GM12878 (cell line): ENCODE data around the gene MTHFD2. TPM values are rescaled to one million over a fixed set of nuclear protein-coding genes. Genes with fewer than 3 reads are reported as not detected.

Source experiments
- BACH1 ChIP-seq: fragments of 450-650 bp; IDR thresholded peaks from 2 replicates; pipeline ENCODE4 v1.6.1; 2017; ENCODE audit warnings: mild to moderate bottlenecking, borderline replicate concordance
- CBX5 ChIP-seq: sonication (generic); IDR thresholded peaks from 2 replicates; pipeline ENCODE4 v1.6.1; 2016; ENCODE audit warnings: low read depth, moderate library complexity, mild to moderate bottlenecking, inconsistent platforms
- CHD2 ChIP-seq: IDR thresholded peaks from 2 replicates; pipeline ENCODE4 v1.6.1; 2011; ENCODE audit warnings: low read depth, low read length, improper control_type of control experiment, borderline replicate concordance
- EGR1 ChIP-seq, 2 experiments: IDR thresholded peaks; 1 replicate in 1 of 2; 2 replicates in 1 of 2; pipeline ENCODE4 v1.6.1; 2011 to 2012; ENCODE audit warnings: low read depth in 2 of 2, low read length in 2 of 2, borderline replicate concordance in 1 of 2, mild to moderate bottlenecking in 1 of 2, moderate library complexity in 1 of 2
- HCFC1 ChIP-seq: fragments of 150-350 bp; IDR thresholded peaks from 2 replicates; pipeline ENCODE4 v1.6.1; 2014; ENCODE audit warnings: low read length
- HDGF ChIP-seq: fragments of 450-650 bp; IDR thresholded peaks from 2 replicates; pipeline ENCODE4 v1.6.1; 2016; ENCODE audit warnings: antibody characterized with exemption
- PAX8 ChIP-seq: fragments of 450-650 bp; IDR thresholded peaks from 2 replicates; pipeline ENCODE4 v1.6.1; 2017; ENCODE audit warnings: mild to moderate bottlenecking, moderate library complexity
- PML ChIP-seq: IDR thresholded peaks from 2 replicates; pipeline ENCODE4 v1.6.1; 2012; ENCODE audit warnings: low read length, inconsistent platforms
- POLR2A ChIP-seq: IDR thresholded peaks from 2 replicates; pipeline ENCODE4 v1.6.1; 2011; ENCODE audit warnings: low read depth, mild to moderate bottlenecking, low read length
- POLR2AphosphoS2 ChIP-seq: IDR thresholded peaks from 2 replicates; pipeline ENCODE4 v1.6.1; 2011; ENCODE audit warnings: low read depth, mild to moderate bottlenecking, low read length, improper control_type of control experiment, moderate library complexity
- POU2F2 ChIP-seq: IDR thresholded peaks from 3 replicates; pipeline ENCODE4 v1.6.1; 2011; ENCODE audit warnings: low read depth, mild to moderate bottlenecking, low read length, borderline replicate concordance
- SMAD1 ChIP-seq: fragments of 450-650 bp; IDR thresholded peaks from 2 replicates; pipeline ENCODE4 v1.6.1; 2018; ENCODE audit warnings: mild to moderate bottlenecking, low read depth; ENCODE audit not compliant: partially characterized antibody
- STAT3 ChIP-seq: IDR thresholded peaks from 2 replicates; pipeline ENCODE4 v1.6.1; 2011; ENCODE audit warnings: low read depth, low read length, improper control_type of control experiment
- ZBED1 ChIP-seq: IDR thresholded peaks from 2 replicates; pipeline ENCODE4 v1.6.1; 2016; ENCODE audit warnings: borderline replicate concordance
- ZNF24 ChIP-seq: fragments of 450-650 bp; IDR thresholded peaks from 2 replicates; pipeline ENCODE4 v1.6.1; 2017; ENCODE audit warnings: antibody characterized with exemption, mild to moderate bottlenecking
- ZNF274 ChIP-seq: IDR thresholded peaks from one replicate; pipeline ENCODE4 v1.8.0; 2011; ENCODE audit not compliant: insufficient read length, insufficient read depth
- polyA plus RNA-seq, 11 experiments: library from polyadenylated mRNA; depleted of rRNA in 4 of 11; unstranded in 6 of 11; stranded (reverse) in 5 of 11; fragments of >200 nt; fragmentation: Nextera tagmentation in 4 of 11; fragmentation: Illumina TruSeq in 1 of 11; extraction: Ambion mirVana in 4 of 11; extraction: Trizol in 1 of 11; gene quantifications; 1 replicate in 1 of 11; 2 replicates in 10 of 11; pipeline versions ENCODE4 v1.2.1 to v1.2.3, GENCODE V29; 2011 to 2016; ENCODE audit warnings: inconsistent platforms in 2 of 11, missing spikeins in 2 of 11, low read depth in 1 of 11
- total RNA-seq, 4 experiments: library from RNA; depleted of rRNA in 3 of 4; stranded (reverse); fragments of >200 nt in 3 of 4; fragmentation: Illumina TruSeq in 1 of 4; extraction: Trizol in 1 of 4; gene quantifications; 2 replicates each; pipeline versions ENCODE4 v1.2.1 to v1.2.3, GENCODE V29; 2013 to 2021
- TF ChIP-seq, protein P1 (sequence below): IDR thresholded peaks from 2 replicates; pipeline ENCODE4 v1.6.1; 2012; ENCODE audit warnings: low read depth, low read length, improper control_type of control experiment
- TF ChIP-seq, protein P2 (sequence below): IDR thresholded peaks from 2 replicates; pipeline ENCODE4 v1.6.1; 2012; ENCODE audit warnings: low read depth, low read length, improper control_type of control experiment
- TF ChIP-seq, protein P3 (sequence below): fragments of 150-350 bp; IDR thresholded peaks from 2 replicates; pipeline ENCODE4 v1.6.1; 2016; ENCODE audit warnings: low read depth, low read length
- TF ChIP-seq, protein P4 (sequence below): fragments of 450-650 bp; formaldehyde crosslinking; IDR thresholded peaks from 2 replicates; pipeline ENCODE4 v1.5.0; 2022; ENCODE audit warnings: mild to moderate bottlenecking, missing genetic modification characterization
- TF ChIP-seq, protein P5 (sequence below): fragments of 450-650 bp; IDR thresholded peaks from 2 replicates; pipeline ENCODE4 v1.6.1; 2018; ENCODE audit warnings: mild to moderate bottlenecking, low read depth, moderate library complexity; ENCODE audit not compliant: partially characterized antibody

The MTHFD2 gene
- total and polyA plus RNA-seq, 10 of the 15 experiments (the other 5 are each of a cell fraction or from before 2014, with no cell fraction given) = 128 to 292 (median 150) TPM

DNA sequence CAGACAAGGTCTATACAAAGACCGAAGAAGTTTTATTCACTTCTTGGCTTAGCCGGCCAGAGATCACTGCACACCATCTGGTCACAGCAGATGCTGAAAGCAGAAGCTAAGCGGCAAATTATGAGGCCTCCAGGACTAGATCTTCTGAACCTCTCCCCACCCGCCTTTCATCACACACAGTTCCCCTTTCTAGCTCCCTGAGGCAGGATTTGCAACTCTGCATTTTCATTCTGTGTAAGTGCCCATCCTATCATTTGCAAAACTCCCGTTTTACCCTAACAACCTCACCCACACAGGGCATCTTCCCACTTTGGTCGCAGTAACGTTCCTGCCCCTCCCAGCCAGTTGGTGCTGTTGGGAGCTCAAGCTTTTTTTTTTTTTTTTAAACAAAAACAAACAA lies 16.7 kb upstream of the MTHFD2 start (continued):
- TF ChIP-seq HCFC1 = no peak
- TF ChIP-seq ZNF274 = no peak
- TF ChIP-seq, protein P1, sequence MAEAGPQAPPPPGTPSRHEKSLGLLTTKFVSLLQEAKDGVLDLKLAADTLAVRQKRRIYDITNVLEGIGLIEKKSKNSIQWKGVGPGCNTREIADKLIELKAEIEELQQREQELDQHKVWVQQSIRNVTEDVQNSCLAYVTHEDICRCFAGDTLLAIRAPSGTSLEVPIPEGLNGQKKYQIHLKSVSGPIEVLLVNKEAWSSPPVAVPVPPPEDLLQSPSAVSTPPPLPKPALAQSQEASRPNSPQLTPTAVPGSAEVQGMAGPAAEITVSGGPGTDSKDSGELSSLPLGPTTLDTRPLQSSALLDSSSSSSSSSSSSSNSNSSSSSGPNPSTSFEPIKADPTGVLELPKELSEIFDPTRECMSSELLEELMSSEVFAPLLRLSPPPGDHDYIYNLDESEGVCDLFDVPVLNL = no peak
- TF ChIP-seq ZBED1 = no peak
- TF ChIP-seq, protein P2, sequence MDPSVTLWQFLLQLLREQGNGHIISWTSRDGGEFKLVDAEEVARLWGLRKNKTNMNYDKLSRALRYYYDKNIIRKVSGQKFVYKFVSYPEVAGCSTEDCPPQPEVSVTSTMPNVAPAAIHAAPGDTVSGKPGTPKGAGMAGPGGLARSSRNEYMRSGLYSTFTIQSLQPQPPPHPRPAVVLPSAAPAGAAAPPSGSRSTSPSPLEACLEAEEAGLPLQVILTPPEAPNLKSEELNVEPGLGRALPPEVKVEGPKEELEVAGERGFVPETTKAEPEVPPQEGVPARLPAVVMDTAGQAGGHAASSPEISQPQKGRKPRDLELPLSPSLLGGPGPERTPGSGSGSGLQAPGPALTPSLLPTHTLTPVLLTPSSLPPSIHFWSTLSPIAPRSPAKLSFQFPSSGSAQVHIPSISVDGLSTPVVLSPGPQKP = no peak
- TF ChIP-seq EGR1 (IDR thresholded peaks at IDR 0.05; ENCODE audit: borderline replicate concordance in 1 of 2, low read depth in 2 of 2, low read length in 2 of 2) = no peak
- TF ChIP-seq, protein P3, sequence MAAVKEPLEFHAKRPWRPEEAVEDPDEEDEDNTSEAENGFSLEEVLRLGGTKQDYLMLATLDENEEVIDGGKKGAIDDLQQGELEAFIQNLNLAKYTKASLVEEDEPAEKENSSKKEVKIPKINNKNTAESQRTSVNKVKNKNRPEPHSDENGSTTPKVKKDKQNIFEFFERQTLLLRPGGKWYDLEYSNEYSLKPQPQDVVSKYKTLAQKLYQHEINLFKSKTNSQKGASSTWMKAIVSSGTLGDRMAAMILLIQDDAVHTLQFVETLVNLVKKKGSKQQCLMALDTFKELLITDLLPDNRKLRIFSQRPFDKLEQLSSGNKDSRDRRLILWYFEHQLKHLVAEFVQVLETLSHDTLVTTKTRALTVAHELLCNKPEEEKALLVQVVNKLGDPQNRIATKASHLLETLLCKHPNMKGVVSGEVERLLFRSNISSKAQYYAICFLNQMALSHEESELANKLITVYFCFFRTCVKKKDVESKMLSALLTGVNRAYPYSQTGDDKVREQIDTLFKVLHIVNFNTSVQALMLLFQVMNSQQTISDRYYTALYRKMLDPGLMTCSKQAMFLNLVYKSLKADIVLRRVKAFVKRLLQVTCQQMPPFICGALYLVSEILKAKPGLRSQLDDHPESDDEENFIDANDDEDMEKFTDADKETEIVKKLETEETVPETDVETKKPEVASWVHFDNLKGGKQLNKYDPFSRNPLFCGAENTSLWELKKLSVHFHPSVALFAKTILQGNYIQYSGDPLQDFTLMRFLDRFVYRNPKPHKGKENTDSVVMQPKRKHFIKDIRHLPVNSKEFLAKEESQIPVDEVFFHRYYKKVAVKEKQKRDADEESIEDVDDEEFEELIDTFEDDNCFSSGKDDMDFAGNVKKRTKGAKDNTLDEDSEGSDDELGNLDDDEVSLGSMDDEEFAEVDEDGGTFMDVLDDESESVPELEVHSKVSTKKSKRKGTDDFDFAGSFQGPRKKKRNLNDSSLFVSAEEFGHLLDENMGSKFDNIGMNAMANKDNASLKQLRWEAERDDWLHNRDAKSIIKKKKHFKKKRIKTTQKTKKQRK = no peak
- no peak for TF ChIP-seq PML
- TF ChIP-seq POLR2A = peak; percentile 47
- TF ChIP-seq SMAD1 = peak; percentile 20
- no peak for TF ChIP-seq PAX8
- TF ChIP-seq HDGF = peak; percentile 88
- TF ChIP-seq, protein P4, sequence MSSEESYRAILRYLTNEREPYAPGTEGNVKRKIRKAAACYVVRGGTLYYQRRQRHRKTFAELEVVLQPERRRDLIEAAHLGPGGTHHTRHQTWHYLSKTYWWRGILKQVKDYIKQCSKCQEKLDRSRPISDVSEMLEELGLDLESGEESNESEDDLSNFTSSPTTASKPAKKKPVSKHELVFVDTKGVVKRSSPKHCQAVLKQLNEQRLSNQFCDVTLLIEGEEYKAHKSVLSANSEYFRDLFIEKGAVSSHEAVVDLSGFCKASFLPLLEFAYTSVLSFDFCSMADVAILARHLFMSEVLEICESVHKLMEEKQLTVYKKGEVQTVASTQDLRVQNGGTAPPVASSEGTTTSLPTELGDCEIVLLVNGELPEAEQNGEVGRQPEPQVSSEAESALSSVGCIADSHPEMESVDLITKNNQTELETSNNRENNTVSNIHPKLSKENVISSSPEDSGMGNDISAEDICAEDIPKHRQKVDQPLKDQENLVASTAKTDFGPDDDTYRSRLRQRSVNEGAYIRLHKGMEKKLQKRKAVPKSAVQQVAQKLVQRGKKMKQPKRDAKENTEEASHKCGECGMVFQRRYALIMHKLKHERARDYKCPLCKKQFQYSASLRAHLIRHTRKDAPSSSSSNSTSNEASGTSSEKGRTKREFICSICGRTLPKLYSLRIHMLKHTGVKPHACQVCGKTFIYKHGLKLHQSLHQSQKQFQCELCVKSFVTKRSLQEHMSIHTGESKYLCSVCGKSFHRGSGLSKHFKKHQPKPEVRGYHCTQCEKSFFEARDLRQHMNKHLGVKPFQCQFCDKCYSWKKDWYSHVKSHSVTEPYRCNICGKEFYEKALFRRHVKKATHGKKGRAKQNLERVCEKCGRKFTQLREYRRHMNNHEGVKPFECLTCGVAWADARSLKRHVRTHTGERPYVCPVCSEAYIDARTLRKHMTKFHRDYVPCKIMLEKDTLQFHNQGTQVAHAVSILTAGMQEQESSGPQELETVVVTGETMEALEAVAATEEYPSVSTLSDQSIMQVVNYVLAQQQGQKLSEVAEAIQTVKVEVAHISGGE (CRISPR knock-in tag) = no peak
- TF ChIP-seq POLR2AphosphoS2 = no peak
- no peak for TF ChIP-seq BACH1
- TF ChIP-seq, protein P5, sequence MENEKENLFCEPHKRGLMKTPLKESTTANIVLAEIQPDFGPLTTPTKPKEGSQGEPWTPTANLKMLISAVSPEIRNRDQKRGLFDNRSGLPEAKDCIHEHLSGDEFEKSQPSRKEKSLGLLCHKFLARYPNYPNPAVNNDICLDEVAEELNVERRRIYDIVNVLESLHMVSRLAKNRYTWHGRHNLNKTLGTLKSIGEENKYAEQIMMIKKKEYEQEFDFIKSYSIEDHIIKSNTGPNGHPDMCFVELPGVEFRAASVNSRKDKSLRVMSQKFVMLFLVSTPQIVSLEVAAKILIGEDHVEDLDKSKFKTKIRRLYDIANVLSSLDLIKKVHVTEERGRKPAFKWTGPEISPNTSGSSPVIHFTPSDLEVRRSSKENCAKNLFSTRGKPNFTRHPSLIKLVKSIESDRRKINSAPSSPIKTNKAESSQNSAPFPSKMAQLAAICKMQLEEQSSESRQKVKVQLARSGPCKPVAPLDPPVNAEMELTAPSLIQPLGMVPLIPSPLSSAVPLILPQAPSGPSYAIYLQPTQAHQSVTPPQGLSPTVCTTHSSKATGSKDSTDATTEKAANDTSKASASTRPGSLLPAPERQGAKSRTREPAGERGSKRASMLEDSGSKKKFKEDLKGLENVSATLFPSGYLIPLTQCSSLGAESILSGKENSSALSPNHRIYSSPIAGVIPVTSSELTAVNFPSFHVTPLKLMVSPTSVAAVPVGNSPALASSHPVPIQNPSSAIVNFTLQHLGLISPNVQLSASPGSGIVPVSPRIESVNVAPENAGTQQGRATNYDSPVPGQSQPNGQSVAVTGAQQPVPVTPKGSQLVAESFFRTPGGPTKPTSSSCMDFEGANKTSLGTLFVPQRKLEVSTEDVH = no peak
- TF ChIP-seq CBX5 = peak; percentile 74
- peak; percentile 63; the same call in 1 of the 3 replicates for TF ChIP-seq POU2F2
- TF ChIP-seq CHD2 = peak; percentile 59; the same call in 1 of the 2 replicates
- 0 out of 2 replicates have a peak, but pooled peaks have one; percentile 26 for TF ChIP-seq ZNF24
- 0 out of 2 replicates have a peak, but pooled peaks have one; percentile 40 for TF ChIP-seq STAT3
